ENCODE results near the gene DIAPH2. TPM values are rescaled to one million over a fixed set of nuclear protein-coding genes. Genes with fewer than 3 reads are reported as not detected.

DIAPH2 gene
- total and polyA plus RNA-seq, 2 of the 13 experiments (the other 11 are each of a cell fraction or from before 2014, with no cell fraction given): 2.1 to 8.5 TPM

- Histone ChIP-seq H3K4me1 (ENCODE audit: insufficient read depth, low read length) (0 out of 2 replicates have a peak, but pooled peaks cover 9% of the 10 kb centered on the region), H3K36me3 (replicated peaks in 1 of 2; ENCODE audit: control insufficient read depth in 1 of 2, insufficient read depth in 2 of 2, low read length in 2 of 2) (no peaks in the 10 kb centered on the region), H2AFZ (ENCODE audit: low read length) (no peak overlapping the region), H4K20me1 (ENCODE audit: insufficient read depth, low read length) (no peaks in the 10 kb centered on the region), H3K9ac (ENCODE audit: insufficient read depth, low read depth, low read length) (no peak overlapping the region), H3K27me3 (ENCODE audit: control insufficient read depth in 1 of 2, insufficient read depth in 2 of 2, low read length in 2 of 2) (no peaks in the 10 kb centered on the region), H3K27ac (ENCODE audit: extremely low read length, insufficient read depth, low read length) (no peak overlapping the region), H3K4me2 (ENCODE audit: low read depth, low read length) (no peak overlapping the region), H3K4me3 (replicated peaks in 1 of 3; ENCODE audit: insufficient read depth in 1 of 3, low read depth in 2 of 3, low read length in 3 of 3) (no peak overlapping the region), H3K79me2 (ENCODE audit: insufficient read depth, low read length) (no peaks in the 10 kb centered on the region), H3K9me3 (ENCODE audit: low read length) (no peaks in the 10 kb centered on the region)
- intact Hi-C loops (cut with micrococcal nuclease; ENCODE audit: unreplicated experiment) (no loop called here), in situ Hi-C loops (cut with HindIII; ENCODE audit: extremely low pct_ligation_motif_present, low pct_unique_long_range_greater_than_20kb) (no loop called here)
- no peak for FAIRE-seq
- ChIA-PET CTCF (ENCODE audit: low intra/inter-chr PET ratio, low total read pairs) (no interaction called here), POLR2A (no interaction called here)
- DNase-seq (ENCODE audit: low spot score): no peak
- BruUV-seq (replicated peaks): no TSS peak
- ATAC-seq: no peak
- TF ChIP-seq CBFB (CRISPR knock-in tag; IDR thresholded peaks at IDR 0.05): no peak
- TF ChIP-seq ZKSCAN8 (CRISPR knock-in tag; IDR thresholded peaks at IDR 0.05; ENCODE audit: borderline replicate concordance): no peak
- TF ChIP-seq KDM4B (CRISPR knock-in tag; IDR thresholded peaks at IDR 0.05): no peak
- no peak for TF ChIP-seq ZBTB10 (CRISPR knock-in tag; IDR thresholded peaks at IDR 0.05; ENCODE audit: borderline replicate concordance)
- no peak for TF ChIP-seq KDM1A (CRISPR knock-in tag; IDR thresholded peaks at IDR 0.05)
- no peak for TF ChIP-seq RBAK (CRISPR knock-in tag; IDR thresholded peaks at IDR 0.05)
- no peak for TF ChIP-seq NR2F6 (IDR thresholded peaks at IDR 0.05)
- TF ChIP-seq NR2F6 (CRISPR knock-in tag; IDR thresholded peaks at IDR 0.05): no peak
- TF ChIP-seq GRHL1 (CRISPR knock-in tag; conservative IDR thresholded peaks at IDR 0.05): no peak
- no peak for TF ChIP-seq FOSL2 (CRISPR knock-in tag; IDR thresholded peaks at IDR 0.05)
- TF ChIP-seq ZNF512B (CRISPR knock-in tag; IDR thresholded peaks at IDR 0.05; ENCODE audit: borderline replicate concordance): no peak
- TF ChIP-seq ZNF816 (CRISPR knock-in tag; IDR thresholded peaks at IDR 0.05; ENCODE audit: borderline replicate concordance): no peak
- no peak for TF ChIP-seq AKAP8 (CRISPR knock-in tag; IDR thresholded peaks at IDR 0.05)
- no peak for TF ChIP-seq HMGXB4 (CRISPR knock-in tag; IDR thresholded peaks at IDR 0.05; ENCODE audit: borderline replicate concordance in 1 of 2, low read depth in 1 of 2)
- TF ChIP-seq NCOA5 (CRISPR knock-in tag; IDR thresholded peaks at IDR 0.05): no peak
Measured at GRCh38 chrX:97401586-97402136, 717.0 kb downstream of the DIAPH2 start.

Data from HepG2 (cell line).